LNCaP clone FGC (cell line): ENCODE results near the gene STK10.

Experiments
- DNase-seq: peaks from one replicate; pipeline ENCODE4 v3.0.0-alpha.2; 2011; ENCODE audit warnings: low read depth
- H3K4me3 ChIP-seq: 2 replicates; pipeline ENCODE4 v1.5.1; 2011; ENCODE audit warnings: mild to moderate bottlenecking, low read depth, low read length, control low read depth
- TF ChIP-seq, protein P1 (sequence below): IDR thresholded peaks from 2 replicates; pipeline ENCODE4 v1.5.1; 2012; ENCODE audit warnings: mild to moderate bottlenecking; ENCODE audit not compliant: control insufficient read depth, insufficient read depth; ENCODE audit errors: extremely low read depth

The STK10 gene

DNA sequence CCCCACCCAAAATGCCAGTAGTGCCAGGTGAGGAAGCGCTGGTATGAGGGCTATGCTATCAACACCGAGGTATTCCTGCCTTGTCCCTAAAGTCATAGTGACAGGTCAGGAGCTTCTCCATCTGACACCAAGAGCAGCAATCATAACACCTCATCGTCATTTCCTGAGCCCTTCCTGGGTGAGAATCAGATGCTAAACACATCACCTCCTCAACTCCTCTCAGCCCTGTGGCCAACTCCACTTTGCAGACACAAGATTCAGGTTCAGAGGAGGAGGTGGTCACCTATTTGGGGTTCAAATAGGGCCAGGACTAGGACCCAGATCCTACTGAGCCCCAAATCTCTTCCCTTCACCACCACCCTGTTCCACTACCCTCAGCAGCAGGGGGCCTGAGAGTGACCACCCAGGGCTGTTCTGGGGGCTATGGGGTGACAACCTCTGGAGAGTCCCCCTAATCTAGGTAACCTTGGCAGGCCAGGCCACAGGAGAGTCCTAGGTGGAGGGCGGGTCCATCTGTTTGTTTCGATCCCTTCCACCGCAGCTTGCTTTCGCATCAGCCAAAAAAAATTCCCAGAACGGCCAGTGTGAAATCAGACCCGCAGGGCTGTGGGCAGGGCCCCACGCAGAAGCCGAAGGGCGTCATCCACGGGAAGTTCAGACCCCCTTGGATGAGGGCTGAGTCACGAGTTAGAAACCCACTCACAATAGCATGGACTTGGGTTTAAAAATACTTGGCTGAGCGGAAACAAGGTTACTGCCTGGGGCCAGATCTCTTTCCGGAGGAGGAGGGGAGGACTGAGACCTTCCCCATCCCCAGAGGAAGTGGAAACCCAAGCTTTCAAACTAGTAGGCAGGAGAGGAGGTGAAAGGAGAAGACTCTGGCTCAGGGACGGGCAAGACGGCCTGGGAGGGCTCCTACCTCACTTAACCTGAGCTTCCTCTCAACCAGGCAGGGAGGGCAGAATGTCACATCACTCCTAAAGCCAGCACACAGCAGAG is 8.7 kb downstream of the STK10 start:
- TF ChIP-seq, protein P1, sequence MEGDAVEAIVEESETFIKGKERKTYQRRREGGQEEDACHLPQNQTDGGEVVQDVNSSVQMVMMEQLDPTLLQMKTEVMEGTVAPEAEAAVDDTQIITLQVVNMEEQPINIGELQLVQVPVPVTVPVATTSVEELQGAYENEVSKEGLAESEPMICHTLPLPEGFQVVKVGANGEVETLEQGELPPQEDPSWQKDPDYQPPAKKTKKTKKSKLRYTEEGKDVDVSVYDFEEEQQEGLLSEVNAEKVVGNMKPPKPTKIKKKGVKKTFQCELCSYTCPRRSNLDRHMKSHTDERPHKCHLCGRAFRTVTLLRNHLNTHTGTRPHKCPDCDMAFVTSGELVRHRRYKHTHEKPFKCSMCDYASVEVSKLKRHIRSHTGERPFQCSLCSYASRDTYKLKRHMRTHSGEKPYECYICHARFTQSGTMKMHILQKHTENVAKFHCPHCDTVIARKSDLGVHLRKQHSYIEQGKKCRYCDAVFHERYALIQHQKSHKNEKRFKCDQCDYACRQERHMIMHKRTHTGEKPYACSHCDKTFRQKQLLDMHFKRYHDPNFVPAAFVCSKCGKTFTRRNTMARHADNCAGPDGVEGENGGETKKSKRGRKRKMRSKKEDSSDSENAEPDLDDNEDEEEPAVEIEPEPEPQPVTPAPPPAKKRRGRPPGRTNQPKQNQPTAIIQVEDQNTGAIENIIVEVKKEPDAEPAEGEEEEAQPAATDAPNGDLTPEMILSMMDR, result no peak
- no peak for DNase-seq
- no peak overlapping the region for H3K4me3 ChIP-seq

DNA sequence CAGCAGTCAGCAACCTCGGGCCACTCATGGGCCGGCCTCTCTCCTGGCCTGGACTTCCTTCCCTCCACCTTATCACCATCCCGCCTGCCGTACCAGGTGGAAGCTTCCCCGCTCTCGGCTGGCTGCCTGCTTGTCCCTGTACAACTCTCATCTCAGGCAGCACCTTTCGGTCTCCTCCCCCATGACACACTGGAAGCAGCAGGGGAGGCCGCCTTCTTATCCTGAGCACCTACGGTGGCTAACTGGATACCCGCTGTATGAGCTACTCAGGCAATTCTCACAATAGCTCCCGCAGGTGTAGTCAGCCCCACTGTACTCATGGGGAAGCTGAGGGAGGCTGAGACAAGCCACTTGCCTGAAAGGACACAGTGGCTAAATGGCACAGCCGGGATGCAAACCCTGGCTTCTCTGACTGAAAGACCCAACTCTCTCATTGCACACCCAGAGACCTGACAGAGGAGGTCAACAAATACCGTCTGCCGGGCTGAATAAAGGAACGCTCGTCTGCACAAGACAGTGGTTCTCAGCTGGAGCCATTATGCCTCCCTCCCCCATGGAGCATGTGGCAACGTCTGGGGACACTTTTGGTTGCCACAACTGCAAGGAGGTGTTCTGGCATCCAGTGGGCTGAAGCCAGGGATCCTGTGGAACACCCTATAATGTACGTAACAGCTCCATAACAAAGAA is 9.6 kb downstream of the STK10 start:
- no peak for DNase-seq
- TF ChIP-seq, protein P1, result no peak
- no peak overlapping the region for H3K4me3 ChIP-seq

DNA sequence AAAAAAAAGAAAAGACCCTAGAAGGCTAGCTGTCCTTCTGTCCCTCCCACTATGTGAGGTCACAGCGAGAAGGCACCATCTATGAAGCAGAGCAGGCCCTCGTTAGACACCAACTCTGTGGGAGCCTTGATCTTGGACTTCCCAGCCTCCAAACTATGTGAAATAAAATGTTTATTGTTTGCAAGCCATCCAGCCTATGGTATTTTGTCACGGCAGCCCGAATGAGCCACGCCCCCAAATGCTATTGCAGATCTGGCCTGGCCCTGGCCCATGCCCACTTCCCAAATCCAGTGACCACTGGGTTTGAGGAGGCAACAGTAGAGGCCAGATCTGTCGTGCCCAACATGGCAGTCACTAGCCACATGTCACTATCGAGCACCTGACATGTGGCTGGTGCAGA is 10.8 kb downstream of the STK10 start:
- no peak for DNase-seq
- H3K4me3 ChIP-seq, result no peak overlapping the region
- TF ChIP-seq, protein P1, result no peak

DNA sequence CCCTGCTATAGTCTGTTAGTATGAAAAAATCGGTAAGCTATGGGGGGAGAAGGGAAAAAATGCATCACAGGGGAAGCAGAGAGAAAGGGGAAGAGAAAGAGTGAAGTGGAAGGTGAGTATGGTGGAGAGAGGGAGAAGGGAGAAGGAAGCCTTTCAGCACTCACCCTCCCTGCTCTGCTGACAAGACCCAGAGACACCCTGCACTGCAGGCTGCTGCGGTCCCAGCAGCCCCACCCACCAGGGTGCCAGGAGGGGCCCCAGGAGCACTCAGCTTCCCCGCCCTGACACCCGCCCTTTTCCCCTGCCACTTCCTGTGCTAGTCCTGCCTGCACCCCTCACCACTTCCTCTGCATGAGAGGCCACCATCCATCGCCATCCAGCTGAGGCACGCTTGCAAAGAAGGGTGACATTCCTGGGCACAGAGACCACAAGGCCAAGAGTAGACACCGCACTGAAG is 12.7 kb downstream of the STK10 start:
- no peak overlapping the region for H3K4me3 ChIP-seq
- TF ChIP-seq, protein P1, result no peak
- no peak for DNase-seq

DNA sequence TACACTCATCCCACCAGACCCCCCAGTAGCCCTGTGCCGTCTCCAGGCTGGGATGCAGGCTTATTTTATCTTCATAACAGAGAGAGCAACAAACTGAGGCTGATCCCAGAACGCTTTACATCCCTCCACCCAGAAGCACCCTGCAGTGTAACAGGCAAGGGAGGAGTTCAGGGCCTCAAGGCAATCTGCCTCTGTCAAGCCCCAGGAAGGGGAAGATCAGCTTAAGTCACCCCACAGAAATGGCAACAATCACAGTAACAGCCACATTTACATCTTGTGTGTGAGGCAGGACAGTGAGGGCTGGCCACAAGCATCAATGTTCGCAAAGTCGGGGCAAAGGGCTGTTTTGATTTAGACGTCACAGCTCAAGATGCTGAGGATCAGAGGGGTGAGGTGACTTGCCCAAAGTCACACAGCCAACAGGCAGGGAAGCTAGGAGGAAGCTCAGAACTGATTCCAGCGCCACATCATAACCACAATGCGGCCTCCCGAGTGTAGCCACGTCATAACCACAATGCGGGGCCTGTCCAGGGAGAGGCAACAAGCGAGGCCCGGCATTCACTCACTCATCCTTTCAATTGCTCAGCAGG is 14.4 kb downstream of the STK10 start:
- DNase-seq, result no peak
- no peak overlapping the region for H3K4me3 ChIP-seq
- TF ChIP-seq, protein P1, result no peak

DNA sequence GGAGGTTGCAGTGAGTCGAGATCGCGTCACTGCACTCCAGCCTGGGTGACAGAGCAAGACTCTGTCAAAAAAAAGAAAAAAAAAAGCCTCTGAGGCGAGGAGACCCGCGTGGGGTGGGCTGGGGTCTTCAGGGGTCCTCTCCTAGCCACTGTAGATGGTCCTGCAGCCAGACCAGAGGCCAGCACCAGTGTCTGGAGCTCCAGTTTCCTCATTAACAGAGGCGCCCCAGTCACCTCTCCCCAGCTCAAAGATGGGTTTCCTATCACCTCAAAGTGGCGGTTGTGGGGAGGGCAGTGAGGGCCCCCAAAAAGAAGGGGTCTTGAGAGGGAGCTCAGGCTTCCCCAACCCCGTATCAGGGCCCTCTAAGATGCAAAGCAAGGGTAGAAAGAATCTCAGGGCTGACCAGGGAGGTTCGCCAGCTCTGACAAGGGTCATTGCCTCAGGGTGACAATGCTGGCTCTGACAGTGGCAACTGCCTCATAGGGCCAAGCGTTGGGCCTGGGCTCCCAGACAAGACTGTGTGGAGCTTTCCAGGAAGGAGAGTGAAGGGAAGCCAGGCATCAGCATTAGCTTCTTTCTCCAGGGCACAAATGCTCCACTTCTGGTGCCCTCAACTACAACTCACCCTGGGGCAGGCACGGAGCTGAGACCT is 15.0 kb downstream of the STK10 start:
- no peak overlapping the region for H3K4me3 ChIP-seq
- no peak for DNase-seq
- TF ChIP-seq, protein P1, result no peak
